NCI-H526 treated with DMSO at 0.1 percent for 48 hours (cell line): ENCODE data around the gene ZNF74.

Source experiments
- DNase-seq: peaks from one replicate; lab custom pipeline; 2025; lab: John Stamatoyannopoulos, UW

Gene ZNF74

GRCh38 chr22:20433191-20433590, 39.2 kb downstream of the ZNF74 start:
- no peak for DNase-seq

GRCh38 chr22:20433686-20434241, 39.8 kb downstream of the ZNF74 start:
- DNase-seq = no peak

- no peak for DNase-seq
Observed at GRCh38 chr22:20434264-20434751, 40.4 kb downstream of the ZNF74 start.

GRCh38 chr22:20434773-20435172, 40.8 kb downstream of the ZNF74 start:
- DNase-seq = no peak

- no peak for DNase-seq
Observed at GRCh38 chr22:20435436-20436306, 41.7 kb downstream of the ZNF74 start.

GRCh38 chr22:20436307-20436767, 42.4 kb downstream of the ZNF74 start:
- no peak for DNase-seq

GRCh38 chr22:20436768-20437612, 43.0 kb downstream of the ZNF74 start:
- no peak for DNase-seq

GRCh38 chr22:20437613-20438426, 43.9 kb downstream of the ZNF74 start, which contains the start of gene SCARF2:
Gene SCARF2 (minus strand): TSS chr22:20437825. CDS start chr22:20437754, 71 bp downstream.
- no peak for DNase-seq

- no peak for DNase-seq
Observed at GRCh38 chr22:20438427-20438677, 44.4 kb downstream of the ZNF74 start.

GRCh38 chr22:20438678-20439492, 44.9 kb downstream of the ZNF74 start:
- DNase-seq = no peak

GRCh38 chr22:20439556-20439927, 45.6 kb downstream of the ZNF74 start:
- DNase-seq = no peak

GRCh38 chr22:20439928-20440575, 46.1 kb downstream of the ZNF74 start:
- DNase-seq = no peak

- DNase-seq = no peak
Observed at GRCh38 chr22:20440637-20441591, 47.0 kb downstream of the ZNF74 start.

- no peak for DNase-seq
Observed at GRCh38 chr22:20441631-20442484, 47.9 kb downstream of the ZNF74 start.

GRCh38 chr22:20442485-20443284, 48.7 kb downstream of the ZNF74 start:
- DNase-seq = no peak

- DNase-seq = no peak
Observed at GRCh38 chr22:20444325-20444724, 50.4 kb downstream of the ZNF74 start.

- no peak for DNase-seq
Observed at GRCh38 chr22:20446383-20446970, 52.5 kb downstream of the ZNF74 start.
